Astrocyte (in vitro differentiated cells and primary cell): ENCODE results near the gene SLC9A9.

Experiments used
- CTCF ChIP-seq: IDR thresholded peaks from 2 replicates; pipeline ENCODE4 v1.5.1; 2011; ENCODE audit warnings: low read depth, mild to moderate bottlenecking, inconsistent platforms, low read length, moderate library complexity; ENCODE audit not compliant: insufficient read depth
- EZH2 ChIP-seq: IDR thresholded peaks from 2 replicates; pipeline ENCODE4 v1.6.1; 2012; ENCODE audit warnings: mild to moderate bottlenecking, low read length, inconsistent platforms; ENCODE audit not compliant: insufficient read depth

DNA sequence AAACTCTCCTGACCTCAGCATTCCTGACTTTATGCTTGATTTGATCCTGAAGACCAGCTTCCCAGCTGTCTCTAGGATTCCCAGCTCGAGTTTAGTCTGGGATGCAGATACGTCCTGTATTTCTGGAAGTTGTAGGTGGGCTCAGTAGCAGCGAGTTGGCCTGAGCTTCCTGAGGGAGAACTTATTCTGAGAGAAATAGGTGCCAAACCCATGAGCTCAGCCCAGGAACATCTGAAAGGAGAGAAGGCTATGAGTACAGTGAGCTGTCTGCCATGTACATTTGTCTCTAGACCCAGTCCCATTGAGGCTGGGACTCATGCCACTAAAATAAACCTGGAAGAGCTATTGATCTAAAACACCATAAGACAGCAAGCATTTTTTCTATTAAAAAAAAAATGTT is 36.6 kb upstream of the SLC9A9 start:
- TF ChIP-seq CTCF (no peak), EZH2 (no peak)
